Breast epithelium (tissue), 3 donors: Measurements from ENCODE around the gene ZNF419.

Experiments used
- POLR2AphosphoS5 ChIP-seq, 3 donors: sonication (generic); formaldehyde crosslinking; IDR thresholded peaks; one replicate each; pipeline ENCODE4 v1.6.1; 2017; ENCODE audit warnings: antibody characterized with exemption in 3 of 3
- TF ChIP-seq, protein P1 (sequence below), 3 donors: fragments of 450-650 bp; IDR thresholded peaks; one replicate each; pipeline ENCODE4 v1.5.1; 2016 to 2017; ENCODE audit warnings: antibody characterized with exemption in 3 of 3, mild to moderate bottlenecking in 3 of 3, moderate library complexity in 3 of 3

DNA sequence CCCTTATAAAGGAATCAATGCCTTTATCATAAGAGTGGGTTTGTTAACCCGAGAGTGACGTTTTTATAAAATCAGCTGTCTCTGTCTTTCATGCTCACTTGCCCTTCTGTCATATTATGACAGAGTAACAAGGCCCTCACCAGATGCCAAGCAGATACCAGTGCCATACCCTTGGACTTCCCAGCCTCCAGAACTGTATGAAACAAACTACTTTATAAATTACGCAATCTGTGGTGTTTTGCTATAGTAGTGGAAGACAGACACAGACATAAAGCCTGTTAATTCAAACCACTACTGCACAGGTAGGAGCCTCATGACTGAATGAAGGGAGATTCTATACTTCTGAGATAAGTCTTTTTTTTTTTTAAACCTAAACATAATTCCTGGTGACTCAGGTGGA lies 35.2 kb upstream of the ZNF419 start:
- TF ChIP-seq, protein P1, sequence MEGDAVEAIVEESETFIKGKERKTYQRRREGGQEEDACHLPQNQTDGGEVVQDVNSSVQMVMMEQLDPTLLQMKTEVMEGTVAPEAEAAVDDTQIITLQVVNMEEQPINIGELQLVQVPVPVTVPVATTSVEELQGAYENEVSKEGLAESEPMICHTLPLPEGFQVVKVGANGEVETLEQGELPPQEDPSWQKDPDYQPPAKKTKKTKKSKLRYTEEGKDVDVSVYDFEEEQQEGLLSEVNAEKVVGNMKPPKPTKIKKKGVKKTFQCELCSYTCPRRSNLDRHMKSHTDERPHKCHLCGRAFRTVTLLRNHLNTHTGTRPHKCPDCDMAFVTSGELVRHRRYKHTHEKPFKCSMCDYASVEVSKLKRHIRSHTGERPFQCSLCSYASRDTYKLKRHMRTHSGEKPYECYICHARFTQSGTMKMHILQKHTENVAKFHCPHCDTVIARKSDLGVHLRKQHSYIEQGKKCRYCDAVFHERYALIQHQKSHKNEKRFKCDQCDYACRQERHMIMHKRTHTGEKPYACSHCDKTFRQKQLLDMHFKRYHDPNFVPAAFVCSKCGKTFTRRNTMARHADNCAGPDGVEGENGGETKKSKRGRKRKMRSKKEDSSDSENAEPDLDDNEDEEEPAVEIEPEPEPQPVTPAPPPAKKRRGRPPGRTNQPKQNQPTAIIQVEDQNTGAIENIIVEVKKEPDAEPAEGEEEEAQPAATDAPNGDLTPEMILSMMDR (IDR thresholded peaks at IDR 0.05), result no peak
- TF ChIP-seq POLR2AphosphoS5 (IDR thresholded peaks at IDR 0.05), result no peak
